ENCODE measurements around the gene TCF15.

TCF15 gene

GRCh38 chr20:641516-641875 is 31.4 kb upstream of the TCF15 start:
- DNase-seq = no peak

DNA sequence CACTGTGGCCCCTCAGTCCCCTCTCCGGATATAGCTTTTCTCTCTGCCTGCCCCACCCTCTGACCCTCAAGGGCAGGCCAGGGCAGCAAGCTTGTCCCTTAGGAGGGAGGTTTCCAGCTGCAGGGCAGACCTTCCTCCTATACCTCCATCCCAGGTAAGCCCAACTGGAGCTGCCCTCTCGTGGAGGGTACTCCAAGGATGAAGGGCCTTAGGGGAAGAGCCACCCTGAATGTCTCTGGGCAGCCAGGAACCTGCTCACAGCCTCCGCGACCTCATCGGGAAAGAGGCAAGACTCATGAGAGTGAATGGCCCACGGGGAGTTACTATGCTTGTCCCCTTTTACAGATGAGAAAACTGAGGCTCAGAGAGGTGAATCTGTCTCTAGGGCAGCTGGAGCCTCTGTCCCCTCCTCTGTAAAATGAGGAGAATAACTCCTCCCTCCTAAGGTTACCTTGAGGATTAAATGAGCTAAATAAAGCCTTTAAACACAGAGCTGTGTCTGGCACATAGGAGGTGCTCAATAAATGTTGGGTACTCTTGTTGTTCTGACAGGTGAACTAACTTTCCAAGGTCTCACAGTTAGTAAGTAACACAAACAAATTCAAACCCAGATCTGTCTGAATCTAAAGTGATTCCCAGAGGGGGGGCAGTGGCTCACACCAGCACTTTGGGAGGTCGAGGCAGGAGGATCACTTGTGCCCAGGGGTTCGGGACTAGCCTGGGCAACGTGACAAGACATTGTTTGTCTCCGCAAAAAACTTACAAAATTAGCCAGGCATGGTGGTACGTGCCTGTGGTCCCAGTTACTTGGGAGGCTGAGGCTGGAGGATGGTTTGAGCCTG is 30.8 kb upstream of the TCF15 start:
- DNase-seq = no peak

- no peak for DNase-seq
Observed at GRCh38 chr20:638579-638978, 28.5 kb upstream of the TCF15 start.

DNA sequence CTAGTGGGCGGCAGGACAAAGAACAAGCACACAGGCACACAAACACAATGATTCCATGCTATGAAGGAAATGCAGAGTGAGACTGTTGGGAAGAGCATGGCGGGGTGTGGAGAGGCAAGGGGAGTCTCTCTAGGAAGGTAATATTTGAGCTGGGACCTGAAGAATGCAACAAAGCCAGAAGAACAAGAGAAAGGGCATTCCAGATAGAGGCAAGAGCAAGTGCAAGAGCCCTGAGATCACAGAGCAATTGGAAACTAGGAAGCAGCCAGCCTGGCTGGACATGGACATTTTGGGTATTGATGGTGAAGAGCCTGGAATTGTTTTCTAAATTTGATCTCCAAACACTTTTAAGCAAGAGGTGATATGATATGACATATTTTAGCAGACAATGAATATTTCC is 27.4 kb upstream of the TCF15 start:
- no peak for DNase-seq

GRCh38 chr20:635893-636338 is 25.8 kb upstream of the TCF15 start:
- DNase-seq = no peak

GRCh38 chr20:635028-635892 is 25.2 kb upstream of the TCF15 start:
- DNase-seq = no peak

DNA sequence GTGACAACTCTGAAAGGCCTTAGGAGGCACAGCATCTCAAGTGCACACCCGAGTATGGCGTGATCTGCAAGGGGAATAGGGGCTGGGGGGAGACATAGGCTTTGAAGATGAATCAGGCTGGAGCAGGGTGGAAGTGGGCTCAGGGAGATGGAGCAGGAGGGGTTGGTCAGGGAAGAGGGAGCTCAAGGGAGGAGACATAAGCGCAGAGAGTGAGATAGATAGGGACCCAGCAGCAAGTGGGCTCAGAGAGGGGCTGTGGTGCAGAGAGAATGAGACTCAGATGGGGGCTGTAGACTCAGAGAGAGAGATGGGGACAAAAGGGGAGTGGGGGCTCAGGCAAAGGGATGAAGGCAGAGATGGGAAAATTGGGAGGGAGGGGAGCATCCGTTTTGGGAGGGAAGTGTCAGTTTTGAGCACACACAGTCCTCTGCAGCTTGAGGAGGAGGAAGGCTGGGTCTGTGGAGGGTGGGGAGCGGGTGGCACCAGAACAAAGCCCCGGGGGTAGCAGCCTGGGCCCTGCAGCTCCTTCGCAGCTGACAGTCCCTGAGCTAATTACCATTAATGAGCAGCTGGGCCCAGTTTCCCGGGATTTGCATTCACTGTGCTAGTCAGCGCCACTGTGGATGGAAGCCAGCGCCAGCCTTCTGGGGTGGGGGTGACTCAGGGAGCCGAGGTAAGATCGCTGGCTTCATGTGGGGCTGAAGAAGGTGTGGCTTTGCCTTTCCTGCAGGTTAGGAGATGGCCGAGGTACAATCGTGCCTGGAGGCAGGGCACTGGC is 24.2 kb upstream of the TCF15 start:
- DNase-seq = no peak

DNA sequence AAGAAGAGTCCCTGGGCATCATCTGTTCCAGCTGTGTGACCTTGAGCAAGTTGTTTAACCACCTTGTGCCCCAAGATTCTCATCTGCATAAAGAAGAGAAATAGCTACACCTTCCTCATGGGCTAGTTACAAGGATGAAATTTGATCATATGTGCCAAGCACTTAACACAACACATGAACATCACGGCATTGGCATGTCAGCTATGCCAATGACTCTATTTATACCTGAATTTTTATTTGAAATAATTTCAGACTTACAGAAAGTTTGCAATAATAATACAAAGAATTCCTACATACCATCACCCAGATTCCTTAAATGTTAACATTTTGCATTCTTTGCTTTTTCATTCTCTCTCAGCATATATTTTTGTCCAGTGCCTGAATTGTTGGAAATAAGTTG is 21.0 kb upstream of the TCF15 start:
- DNase-seq = no peak

- no peak for DNase-seq
Observed at GRCh38 chr20:626579-626978, 16.5 kb upstream of the TCF15 start.

- DNase-seq = no peak
Observed at GRCh38 chr20:625360-625932, 15.3 kb upstream of the TCF15 start.

GRCh38 chr20:623704-624103 is 13.6 kb upstream of the TCF15 start:
- no peak for DNase-seq

DNA sequence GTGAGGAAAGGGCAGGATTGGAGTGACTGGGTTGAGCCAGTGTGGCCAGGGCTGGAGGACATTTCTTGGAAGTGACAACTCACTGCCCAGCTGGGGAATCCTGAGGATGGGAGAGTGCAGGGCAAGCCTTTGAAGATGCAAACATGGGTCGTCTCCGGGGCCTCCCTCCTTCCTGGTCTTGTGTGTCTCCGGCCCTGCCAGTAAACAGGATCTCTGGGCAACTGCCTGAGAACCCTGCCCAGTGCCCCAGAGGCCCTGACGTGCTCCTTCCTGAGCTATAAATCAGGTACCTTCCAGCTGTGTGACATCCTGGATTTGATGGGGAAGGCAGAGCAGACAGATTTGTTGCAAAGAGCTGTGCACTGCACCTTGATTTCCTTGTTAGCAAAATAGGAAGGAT is 12.9 kb upstream of the TCF15 start:
- DNase-seq = no peak

DNA sequence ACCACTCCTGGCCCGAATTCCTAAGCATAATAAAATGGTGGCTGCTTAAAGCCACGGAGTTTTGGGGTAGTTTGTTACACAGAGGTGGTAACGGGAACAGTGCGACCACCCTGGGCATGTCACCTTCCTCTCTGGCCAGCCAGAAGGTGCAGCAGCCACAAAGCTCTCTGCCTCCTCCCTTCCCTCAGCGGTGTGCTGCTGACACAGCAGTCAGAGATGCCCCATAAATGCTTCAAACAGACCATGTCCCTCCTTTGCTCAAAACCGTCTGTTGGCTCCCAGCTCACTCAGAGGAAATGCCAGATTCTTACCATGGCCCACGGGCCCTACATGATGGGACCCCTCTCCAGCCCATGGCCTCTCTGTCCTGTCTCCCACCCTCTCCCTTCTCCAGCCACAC is 12.1 kb upstream of the TCF15 start:
- no peak for DNase-seq

DNA sequence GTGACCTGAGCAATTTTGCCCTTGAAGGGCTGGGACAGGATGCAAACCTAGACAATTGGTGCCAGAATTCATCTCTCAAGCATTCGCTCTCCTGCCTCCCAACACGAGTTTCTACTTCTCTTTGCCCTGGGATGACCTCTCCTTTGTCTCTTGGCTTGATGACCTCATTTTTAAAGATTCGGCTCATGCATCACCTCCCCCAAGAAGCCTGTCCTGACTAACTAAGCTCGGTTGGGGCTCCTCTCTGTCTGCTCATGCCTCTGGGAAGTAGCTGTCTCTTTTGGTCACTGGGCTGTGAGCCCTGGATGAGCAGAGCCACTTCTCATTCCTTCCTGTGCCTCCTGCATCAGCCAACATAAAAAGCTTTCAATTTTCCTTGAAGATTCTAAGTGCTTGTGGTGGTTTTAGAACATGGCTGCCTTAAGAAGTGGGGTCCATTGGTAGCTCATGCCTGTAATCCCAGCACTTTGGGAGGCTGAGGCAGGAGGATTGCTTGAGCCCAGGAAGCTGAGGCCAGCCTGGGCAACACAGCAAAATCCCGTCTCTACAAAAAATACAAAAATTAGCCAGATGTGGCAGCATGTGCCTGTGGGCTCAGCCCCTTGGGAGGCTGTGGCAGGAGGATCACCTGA is 11.1 kb upstream of the TCF15 start:
- DNase-seq = no peak

DNA sequence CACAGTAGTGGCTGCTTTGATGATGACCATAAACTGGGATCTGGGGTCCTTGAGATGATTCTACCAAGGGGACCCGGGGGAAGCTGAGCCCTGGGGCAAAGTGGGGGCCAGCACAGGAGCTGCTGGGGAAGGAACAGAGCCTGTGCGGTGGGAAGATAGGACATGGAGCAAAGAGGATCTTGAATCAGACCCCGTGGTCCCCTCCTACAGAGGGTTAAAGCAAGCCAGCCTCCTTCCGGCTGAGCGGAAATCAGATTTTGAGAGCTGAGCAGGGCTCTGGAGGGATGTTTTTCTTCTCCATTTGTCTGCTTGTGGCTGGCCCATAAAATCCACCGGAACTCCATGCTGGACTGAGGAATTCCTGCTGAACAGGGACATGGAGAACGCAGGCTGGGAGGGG is 10.1 kb upstream of the TCF15 start:
- no peak for DNase-seq

- DNase-seq = no peak
Observed at GRCh38 chr20:618980-619379, 8.9 kb upstream of the TCF15 start.

DNA sequence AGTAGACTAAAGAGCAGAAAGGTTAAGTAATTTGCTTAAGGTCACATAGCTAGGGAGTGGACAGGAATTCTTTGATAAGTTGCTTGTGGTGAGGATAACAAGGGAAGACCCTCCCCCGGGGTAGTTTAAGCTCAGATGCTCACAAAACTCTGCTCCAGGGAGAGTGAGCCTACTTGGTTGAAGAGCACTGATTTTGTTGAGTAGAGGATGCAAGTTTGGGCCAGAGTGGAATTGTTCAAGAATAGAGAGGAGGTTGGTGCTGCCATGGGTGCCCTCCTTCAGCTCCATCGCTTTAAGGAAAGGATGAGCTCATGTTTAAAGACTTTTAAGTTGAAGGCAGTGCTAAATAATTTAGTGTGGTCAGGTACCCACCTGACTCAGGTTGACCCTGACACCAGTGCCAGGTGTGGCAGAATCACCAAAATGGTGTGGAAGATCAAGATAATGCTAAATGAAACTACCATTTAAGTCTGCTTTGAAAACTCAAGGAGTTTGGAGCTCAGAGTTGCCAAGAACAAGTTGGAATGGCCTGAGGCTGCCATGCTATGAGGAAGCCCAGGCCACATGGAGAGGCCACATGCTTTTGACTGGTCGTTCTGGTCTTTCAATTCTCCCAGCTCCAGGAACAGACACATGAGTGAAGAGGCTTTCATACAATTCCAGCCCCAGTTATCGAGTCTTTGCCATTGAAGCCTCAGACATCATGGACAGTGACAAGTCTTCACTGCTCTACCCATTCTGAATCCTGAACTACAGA is 8.0 kb upstream of the TCF15 start:
- DNase-seq = no peak

- DNase-seq = no peak
Observed at GRCh38 chr20:615514-615913, 5.4 kb upstream of the TCF15 start.

- DNase-seq = no peak
Observed at GRCh38 chr20:611843-612185, 1.7 kb upstream of the TCF15 start.

DNA sequence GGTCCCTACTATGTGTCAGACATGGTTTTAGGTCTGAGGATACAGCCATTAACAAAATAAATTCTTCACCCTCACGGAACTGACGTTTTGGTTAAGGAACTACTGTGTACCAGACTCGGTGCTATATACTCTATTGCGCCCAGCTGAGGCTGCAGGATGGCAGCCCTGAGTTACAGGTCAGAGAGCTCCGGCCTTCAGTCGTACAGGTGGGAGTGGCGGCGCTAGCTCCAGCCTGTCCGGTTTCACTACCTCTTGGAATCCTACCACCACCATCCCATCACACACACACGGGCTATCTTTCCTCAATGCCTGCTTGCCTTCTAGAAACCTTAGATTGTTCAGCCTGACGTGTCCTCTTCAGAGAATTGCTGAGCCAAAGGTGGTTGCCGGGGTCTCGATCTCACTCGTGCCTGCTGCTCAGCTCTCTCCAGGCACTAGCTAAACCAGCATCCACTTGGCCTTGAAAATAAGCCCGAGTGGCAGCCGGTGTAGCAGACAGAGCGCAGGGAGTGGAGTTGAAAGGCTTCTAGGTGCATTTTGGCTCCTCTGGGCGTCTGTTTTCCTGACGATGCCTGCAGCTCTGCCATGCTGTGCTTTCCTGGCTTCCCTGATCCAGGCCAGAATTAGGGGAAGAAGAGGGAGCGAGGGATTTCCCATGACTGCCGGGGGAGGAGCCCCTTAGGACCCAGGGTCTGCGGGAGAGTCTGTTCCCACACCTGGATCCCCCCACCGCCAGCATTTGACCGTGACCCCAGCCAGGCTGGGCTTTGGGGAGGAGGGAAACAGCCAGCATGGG is 1.1 kb upstream of the TCF15 start:
- DNase-seq = no peak

DNA sequence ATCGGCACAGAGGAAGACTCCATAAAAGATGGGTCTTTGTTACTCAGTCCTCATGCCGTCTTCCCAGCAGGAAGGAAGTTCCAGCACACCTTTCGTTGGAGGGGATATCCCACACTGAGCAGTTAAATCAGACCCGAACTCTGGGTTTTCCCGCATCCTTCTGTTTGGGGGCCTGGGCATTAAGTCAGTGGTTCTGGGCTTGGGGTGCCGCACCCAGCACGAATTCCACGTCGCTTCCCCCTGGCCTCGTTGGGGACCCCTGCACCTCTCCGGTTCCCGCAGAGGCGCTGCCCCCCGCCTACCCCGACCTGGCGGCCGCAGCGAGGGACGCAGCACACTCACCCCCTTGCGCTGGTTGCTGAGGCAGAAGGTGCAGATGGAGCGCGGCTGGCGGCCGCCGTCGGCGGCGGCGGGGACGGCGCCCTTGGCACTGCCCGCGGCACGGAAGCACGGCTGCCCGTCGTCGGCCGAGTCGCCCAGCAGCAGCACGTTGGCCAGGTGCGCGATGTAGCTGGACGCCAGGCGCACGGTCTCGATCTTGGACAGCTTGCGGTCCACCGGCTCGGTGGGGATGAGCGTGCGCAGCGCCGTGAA is 641 bp downstream of the TCF15 start:
- DNase-seq = no peak

All from NCI-H510A (cell line).